GM20431 (cell line): Measurements from ENCODE around the gene ASGR2.
"Not testable (repeated sequence)": the region's sequence is repeated elsewhere in the genome, so short reads cannot be mapped to it uniquely, and the experiment has no call there.

Source experiments
- in situ Hi-C: fragments of 300-500 bp; cut with MseI, MboI; formaldehyde crosslinking; loops from one replicate; pipeline ENCODE4 v1.15.0; 2020; ENCODE audit warnings: low sequenced_read_pairs; ENCODE audit not compliant: unreplicated experiment

The ASGR2 gene

GRCh38 chr17:7127501-7127900 lies 12.9 kb upstream of the ASGR2 start:
- in situ Hi-C loops, result not testable (repeated sequence)

GRCh38 chr17:7126386-7126785 lies 11.8 kb upstream of the ASGR2 start:
- in situ Hi-C loops, result not testable (repeated sequence)

- in situ Hi-C loops, result no loop called here
Measured at GRCh38 chr17:7124923-7125322, 10.3 kb upstream of the ASGR2 start.

- in situ Hi-C loops, result no loop called here
Measured at GRCh38 chr17:7123844-7124243, 9.2 kb upstream of the ASGR2 start.

GRCh38 chr17:7122381-7122780 lies 7.8 kb upstream of the ASGR2 start:
- in situ Hi-C loops, result no loop called here

GRCh38 chr17:7120635-7121034 lies 6.0 kb upstream of the ASGR2 start:
- in situ Hi-C loops, result not testable (repeated sequence)

- in situ Hi-C loops, result no loop called here
Measured at GRCh38 chr17:7120123-7120522, 5.5 kb upstream of the ASGR2 start.

- in situ Hi-C loops, result no loop called here
Measured at GRCh38 chr17:7119314-7119713, 4.7 kb upstream of the ASGR2 start.

GRCh38 chr17:7114875-7115614 lies 423 bp upstream of the ASGR2 start:
- in situ Hi-C loops, result no loop called here

- in situ Hi-C loops, result no loop called here
Measured at GRCh38 chr17:7113273-7114071, 1.1 kb downstream of the ASGR2 start.

GRCh38 chr17:7112510-7113108 lies 2.0 kb downstream of the ASGR2 start:
- in situ Hi-C loops, result no loop called here

- in situ Hi-C loops, result no loop called here
Measured at GRCh38 chr17:7111784-7112509, 2.7 kb downstream of the ASGR2 start.

- in situ Hi-C loops, result no loop called here
Measured at GRCh38 chr17:7110617-7111306, 3.9 kb downstream of the ASGR2 start.

GRCh38 chr17:7109461-7110322 lies 4.9 kb downstream of the ASGR2 start:
- in situ Hi-C loops, result no loop called here

- in situ Hi-C loops, result no loop called here
Measured at GRCh38 chr17:7108981-7109380, 5.6 kb downstream of the ASGR2 start.

GRCh38 chr17:7108560-7108925 lies 6.1 kb downstream of the ASGR2 start:
- in situ Hi-C loops, result no loop called here

- in situ Hi-C loops, result no loop called here
Measured at GRCh38 chr17:7107795-7108559, 6.6 kb downstream of the ASGR2 start.

GRCh38 chr17:7107012-7107754 lies 7.4 kb downstream of the ASGR2 start:
- in situ Hi-C loops, result no loop called here
